K562 (cell line): ENCODE data around the gene NDOR1. TPM values are rescaled to one million over a fixed set of nuclear protein-coding genes. Genes with fewer than 3 reads are reported as not detected.

Experiments used
- BDP1 ChIP-seq: IDR thresholded peaks from 3 replicates; pipeline ENCODE4 v1.6.1; 2011; ENCODE audit not compliant: insufficient read length, insufficient read depth
- CBX3 ChIP-seq, 2 experiments: IDR thresholded peaks; 1 replicate in 1 of 2; 2 replicates in 1 of 2; pipeline ENCODE4 v1.6.1; 2012; ENCODE audit warnings: inconsistent platforms in 2 of 2, low read length in 2 of 2, borderline replicate concordance in 1 of 2, control low read depth in 1 of 2
- HIVEP1 ChIP-seq: fragments of 250-450 bp; sonication (Bioruptor Pico); IDR thresholded peaks from 2 replicates; pipeline ENCODE4 v1.4.0; 2020; ENCODE audit warnings: mild to moderate bottlenecking
- HLTF ChIP-seq: fragments of 450-650 bp; IDR thresholded peaks from 2 replicates; pipeline ENCODE4 v1.6.1; 2016
- RAD51 ChIP-seq: fragments of 450-650 bp; IDR thresholded peaks from 2 replicates; pipeline ENCODE4 v1.7.1; 2016; ENCODE audit warnings: low read depth, mild to moderate bottlenecking, borderline replicate concordance
- SMARCA5 ChIP-seq: fragments of 450-650 bp; IDR thresholded peaks from 2 replicates; pipeline ENCODE4 v1.6.1; 2016
- TAF1 ChIP-seq: IDR thresholded peaks from 2 replicates; pipeline ENCODE4 v1.6.1; 2011; ENCODE audit warnings: mild to moderate bottlenecking, low read length, moderate library complexity; ENCODE audit not compliant: insufficient read depth, control insufficient read depth, severe bottlenecking; ENCODE audit errors: extremely low read depth
- TAF15 ChIP-seq: fragments of 200-400 bp; formaldehyde crosslinking; IDR thresholded peaks from 2 replicates; pipeline ENCODE4 v1.6.1; 2017; ENCODE audit warnings: mild to moderate bottlenecking, low read depth, low read length, moderate library complexity
- YY1 ChIP-seq, 3 experiments: IDR thresholded peaks; 2 replicates each; pipeline ENCODE4 v1.6.1; 2011; ENCODE audit warnings: low read length in 2 of 3, mild to moderate bottlenecking in 2 of 3, moderate library complexity in 2 of 3, borderline replicate concordance in 1 of 3, control low read depth in 1 of 3, low read depth in 1 of 3; ENCODE audit not compliant: insufficient read depth in 3 of 3, insufficient replicate concordance in 2 of 3, control insufficient read depth in 1 of 3, insufficient read length in 1 of 3; ENCODE audit errors: extremely low read depth in 1 of 3
- ZNF583 ChIP-seq: fragments of 250-450 bp; sonication (Bioruptor Pico); IDR thresholded peaks from 2 replicates; pipeline ENCODE4 v1.4.0; 2020
- ZNF586 ChIP-seq: fragments of 450-650 bp; formaldehyde crosslinking; conservative IDR thresholded peaks from 2 replicates; pipeline ENCODE4 v1.4.0; 2020; ENCODE audit warnings: mild to moderate bottlenecking, moderate library complexity
- ZNF717 ChIP-seq: fragments of 250-450 bp; sonication (Bioruptor Pico); IDR thresholded peaks from 2 replicates; pipeline ENCODE4 v1.5.0; 2021
- ZNF780A ChIP-seq: fragments of 250-450 bp; sonication (Bioruptor Pico); IDR thresholded peaks from 2 replicates; pipeline ENCODE4 v1.5.0; 2021; ENCODE audit warnings: mild to moderate bottlenecking
- polyA plus RNA-seq, 8 experiments: library from polyadenylated mRNA; depleted of rRNA in 4 of 8; stranded (reverse) in 5 of 8; unstranded in 3 of 8; fragments of >200 nt; fragmentation: Nextera tagmentation in 2 of 8; fragmentation: Illumina TruSeq in 1 of 8; extraction: Ambion mirVana in 2 of 8; extraction: Trizol in 1 of 8; gene quantifications; 2 replicates each; pipeline versions ENCODE4 v1.2.1 to v1.2.3, GENCODE V29; 2011 to 2014; ENCODE audit warnings: inconsistent platforms in 1 of 8, missing spikeins in 1 of 8
- total RNA-seq, 7 experiments: library from RNA; depleted of rRNA in 6 of 7; stranded (reverse); fragments of >200 nt in 6 of 7; fragmentation: Illumina TruSeq in 2 of 7; extraction: Trizol in 2 of 7; gene quantifications; 2 replicates each; pipeline versions ENCODE4 v1.2.1 to v1.2.3, GENCODE V29; 2011 to 2021; ENCODE audit warnings: low replicate concordance in 1 of 7
- TF ChIP-seq, protein P1 (sequence below): fragments of 250-450 bp; sonication (Bioruptor Pico); IDR thresholded peaks from 2 replicates; pipeline ENCODE4 v1.9.0; 2021; ENCODE audit warnings: mild to moderate bottlenecking
- TF ChIP-seq, protein P2 (sequence below): fragments of 450-650 bp; IDR thresholded peaks from 2 replicates; pipeline ENCODE4 v1.6.1; 2017; ENCODE audit warnings: antibody characterized with exemption, mild to moderate bottlenecking
- TF ChIP-seq, protein P3 (sequence below), 3 experiments: IDR thresholded peaks in 2 of 3; conservative IDR thresholded peaks in 1 of 3; 2 replicates each; pipeline ENCODE4 v1.5.1; 2011 to 2012; ENCODE audit warnings: low read length in 3 of 3, mild to moderate bottlenecking in 3 of 3, control low read depth in 2 of 3, improper control_type of control experiment in 1 of 3, inconsistent platforms in 1 of 3, low read depth in 1 of 3, mixed read lengths in 1 of 3, moderate library complexity in 1 of 3; ENCODE audit not compliant: insufficient read depth in 2 of 3
- TF ChIP-seq, protein P4 (sequence below): sonication (generic); formaldehyde crosslinking; IDR thresholded peaks from 2 replicates; pipeline ENCODE4 v1.9.0; 2022; ENCODE audit warnings: mild to moderate bottlenecking, missing genetic modification reagents
- TF ChIP-seq, protein P5 (sequence below): fragments of 450-650 bp; formaldehyde crosslinking; IDR thresholded peaks from 2 replicates; pipeline ENCODE4 v1.4.0; 2020; ENCODE audit warnings: mild to moderate bottlenecking
- TF ChIP-seq, protein P6 (sequence below): fragments of 450-650 bp; conservative IDR thresholded peaks from 2 replicates; pipeline ENCODE4 v1.6.1; 2016; ENCODE audit warnings: missing genetic modification characterization, low read depth, mild to moderate bottlenecking, missing compliant biosample characterization, moderate library complexity

NDOR1 gene
- total and polyA plus RNA-seq, 9 of the 15 experiments (the other 6 are each of a cell fraction or from before 2014, with no cell fraction given) = 0.06 to 36.9 (median 6.9) TPM

DNA sequence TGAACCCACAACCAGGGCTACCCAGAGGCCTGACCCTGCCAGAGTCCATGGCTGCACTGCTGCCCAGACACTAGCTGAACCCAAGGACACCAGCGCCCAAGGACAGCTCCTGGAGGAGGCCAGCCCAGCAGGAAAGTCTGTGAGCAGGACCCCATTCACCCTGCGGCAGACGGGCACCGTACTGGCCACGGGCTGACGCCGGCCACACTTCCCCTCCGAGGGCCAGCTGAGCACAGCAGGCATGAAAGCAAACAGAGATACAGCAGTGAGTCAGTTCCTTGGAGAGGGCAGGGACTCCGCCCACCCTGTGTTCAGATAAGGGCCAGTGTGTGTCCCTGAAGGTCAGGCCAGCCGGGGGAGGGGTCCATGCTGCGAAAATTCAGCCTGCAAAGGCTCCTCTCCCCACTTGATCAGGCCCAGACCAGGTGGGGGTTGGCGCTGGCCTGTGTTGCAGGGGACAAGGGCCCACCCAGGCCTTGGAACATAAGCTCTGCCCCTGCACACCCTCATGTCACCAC is 13.3 kb downstream of the NDOR1 start (continued):
- TF ChIP-seq, protein P1, sequence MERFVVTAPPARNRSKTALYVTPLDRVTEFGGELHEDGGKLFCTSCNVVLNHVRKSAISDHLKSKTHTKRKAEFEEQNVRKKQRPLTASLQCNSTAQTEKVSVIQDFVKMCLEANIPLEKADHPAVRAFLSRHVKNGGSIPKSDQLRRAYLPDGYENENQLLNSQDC (CRISPR knock-in tag) = no peak
- TF ChIP-seq RAD51 (no peak), HLTF (no peak), HIVEP1 (0 out of 2 replicates have a peak, but pooled peaks have one; percentile 73), SMARCA5 (no peak), ZNF583 (CRISPR knock-in tag) (peak; percentile 91), ZNF780A (no peak), ZNF717 (CRISPR knock-in tag) (no peak), TAF1 (peak; percentile 50), YY1 (IDR thresholded peaks at IDR 0.05; ENCODE audit: borderline replicate concordance in 1 of 3, control insufficient read depth in 1 of 3, extremely low read depth in 1 of 3, insufficient read depth in 3 of 3, insufficient read length in 1 of 3, insufficient replicate concordance in 2 of 3, low read depth in 1 of 3, low read length in 2 of 3) (peak in 2 of 3 experiments; percentile 10 to 45), BDP1 (no peak), CBX3 (IDR thresholded peaks at IDR 0.05; ENCODE audit: borderline replicate concordance in 1 of 2, low read length in 2 of 2) (peak in 1 of 2 experiments; percentile 45; a peak in 1 of 3 replicates), TAF15 (no peak), ZNF586 (no peak)
- TF ChIP-seq, protein P2, sequence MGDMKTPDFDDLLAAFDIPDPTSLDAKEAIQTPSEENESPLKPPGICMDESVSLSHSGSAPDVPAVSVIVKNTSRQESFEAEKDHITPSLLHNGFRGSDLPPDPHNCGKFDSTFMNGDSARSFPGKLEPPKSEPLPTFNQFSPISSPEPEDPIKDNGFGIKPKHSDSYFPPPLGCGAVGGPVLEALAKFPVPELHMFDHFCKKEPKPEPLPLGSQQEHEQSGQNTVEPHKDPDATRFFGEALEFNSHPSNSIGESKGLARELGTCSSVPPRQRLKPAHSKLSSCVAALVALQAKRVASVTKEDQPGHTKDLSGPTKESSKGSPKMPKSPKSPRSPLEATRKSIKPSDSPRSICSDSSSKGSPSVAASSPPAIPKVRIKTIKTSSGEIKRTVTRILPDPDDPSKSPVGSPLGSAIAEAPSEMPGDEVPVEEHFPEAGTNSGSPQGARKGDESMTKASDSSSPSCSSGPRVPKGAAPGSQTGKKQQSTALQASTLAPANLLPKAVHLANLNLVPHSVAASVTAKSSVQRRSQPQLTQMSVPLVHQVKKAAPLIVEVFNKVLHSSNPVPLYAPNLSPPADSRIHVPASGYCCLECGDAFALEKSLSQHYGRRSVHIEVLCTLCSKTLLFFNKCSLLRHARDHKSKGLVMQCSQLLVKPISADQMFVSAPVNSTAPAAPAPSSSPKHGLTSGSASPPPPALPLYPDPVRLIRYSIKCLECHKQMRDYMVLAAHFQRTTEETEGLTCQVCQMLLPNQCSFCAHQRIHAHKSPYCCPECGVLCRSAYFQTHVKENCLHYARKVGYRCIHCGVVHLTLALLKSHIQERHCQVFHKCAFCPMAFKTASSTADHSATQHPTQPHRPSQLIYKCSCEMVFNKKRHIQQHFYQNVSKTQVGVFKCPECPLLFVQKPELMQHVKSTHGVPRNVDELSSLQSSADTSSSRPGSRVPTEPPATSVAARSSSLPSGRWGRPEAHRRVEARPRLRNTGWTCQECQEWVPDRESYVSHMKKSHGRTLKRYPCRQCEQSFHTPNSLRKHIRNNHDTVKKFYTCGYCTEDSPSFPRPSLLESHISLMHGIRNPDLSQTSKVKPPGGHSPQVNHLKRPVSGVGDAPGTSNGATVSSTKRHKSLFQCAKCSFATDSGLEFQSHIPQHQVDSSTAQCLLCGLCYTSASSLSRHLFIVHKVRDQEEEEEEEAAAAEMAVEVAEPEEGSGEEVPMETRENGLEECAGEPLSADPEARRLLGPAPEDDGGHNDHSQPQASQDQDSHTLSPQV = peak; percentile 96
- TF ChIP-seq, protein P3, sequence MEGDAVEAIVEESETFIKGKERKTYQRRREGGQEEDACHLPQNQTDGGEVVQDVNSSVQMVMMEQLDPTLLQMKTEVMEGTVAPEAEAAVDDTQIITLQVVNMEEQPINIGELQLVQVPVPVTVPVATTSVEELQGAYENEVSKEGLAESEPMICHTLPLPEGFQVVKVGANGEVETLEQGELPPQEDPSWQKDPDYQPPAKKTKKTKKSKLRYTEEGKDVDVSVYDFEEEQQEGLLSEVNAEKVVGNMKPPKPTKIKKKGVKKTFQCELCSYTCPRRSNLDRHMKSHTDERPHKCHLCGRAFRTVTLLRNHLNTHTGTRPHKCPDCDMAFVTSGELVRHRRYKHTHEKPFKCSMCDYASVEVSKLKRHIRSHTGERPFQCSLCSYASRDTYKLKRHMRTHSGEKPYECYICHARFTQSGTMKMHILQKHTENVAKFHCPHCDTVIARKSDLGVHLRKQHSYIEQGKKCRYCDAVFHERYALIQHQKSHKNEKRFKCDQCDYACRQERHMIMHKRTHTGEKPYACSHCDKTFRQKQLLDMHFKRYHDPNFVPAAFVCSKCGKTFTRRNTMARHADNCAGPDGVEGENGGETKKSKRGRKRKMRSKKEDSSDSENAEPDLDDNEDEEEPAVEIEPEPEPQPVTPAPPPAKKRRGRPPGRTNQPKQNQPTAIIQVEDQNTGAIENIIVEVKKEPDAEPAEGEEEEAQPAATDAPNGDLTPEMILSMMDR (IDR thresholded peaks at IDR 0.05 in 2 of 3, conservative IDR thresholded peaks at IDR 0.05 in 1 of 3; ENCODE audit: insufficient read depth in 2 of 3, low read depth in 1 of 3, low read length in 3 of 3) = no peak
- TF ChIP-seq, protein P4, sequence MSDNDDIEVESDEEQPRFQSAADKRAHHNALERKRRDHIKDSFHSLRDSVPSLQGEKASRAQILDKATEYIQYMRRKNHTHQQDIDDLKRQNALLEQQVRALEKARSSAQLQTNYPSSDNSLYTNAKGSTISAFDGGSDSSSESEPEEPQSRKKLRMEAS (CRISPR knock-in tag) = peak; percentile 58
- TF ChIP-seq, protein P5, sequence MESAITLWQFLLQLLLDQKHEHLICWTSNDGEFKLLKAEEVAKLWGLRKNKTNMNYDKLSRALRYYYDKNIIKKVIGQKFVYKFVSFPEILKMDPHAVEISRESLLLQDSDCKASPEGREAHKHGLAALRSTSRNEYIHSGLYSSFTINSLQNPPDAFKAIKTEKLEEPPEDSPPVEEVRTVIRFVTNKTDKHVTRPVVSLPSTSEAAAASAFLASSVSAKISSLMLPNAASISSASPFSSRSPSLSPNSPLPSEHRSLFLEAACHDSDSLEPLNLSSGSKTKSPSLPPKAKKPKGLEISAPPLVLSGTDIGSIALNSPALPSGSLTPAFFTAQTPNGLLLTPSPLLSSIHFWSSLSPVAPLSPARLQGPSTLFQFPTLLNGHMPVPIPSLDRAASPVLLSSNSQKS (CRISPR knock-in tag) = no peak
- TF ChIP-seq, protein P6, sequence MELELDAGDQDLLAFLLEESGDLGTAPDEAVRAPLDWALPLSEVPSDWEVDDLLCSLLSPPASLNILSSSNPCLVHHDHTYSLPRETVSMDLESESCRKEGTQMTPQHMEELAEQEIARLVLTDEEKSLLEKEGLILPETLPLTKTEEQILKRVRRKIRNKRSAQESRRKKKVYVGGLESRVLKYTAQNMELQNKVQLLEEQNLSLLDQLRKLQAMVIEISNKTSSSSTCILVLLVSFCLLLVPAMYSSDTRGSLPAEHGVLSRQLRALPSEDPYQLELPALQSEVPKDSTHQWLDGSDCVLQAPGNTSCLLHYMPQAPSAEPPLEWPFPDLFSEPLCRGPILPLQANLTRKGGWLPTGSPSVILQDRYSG (tag) = 0 out of 2 replicates have a peak, but pooled peaks have one; percentile 72
